ENCODE results near the gene NRARP. TPM values are rescaled to one million over a fixed set of nuclear protein-coding genes. Genes with fewer than 3 reads are reported as not detected.
A peak's percentile ranks its signal among the peaks of the same experiment; 100 is the strongest.

Gene NRARP
- total and polyA plus RNA-seq, 2 of the 13 experiments (the other 11 are each of a cell fraction or from before 2014, with no cell fraction given) = 0.22 to 0.46 TPM

GRCh38 chr9:137306066-137306849, 4.2 kb upstream of the NRARP start (continued):
- TF ChIP-seq ARID5B (CRISPR knock-in tag; IDR thresholded peaks at IDR 0.05) (no peak), HNRNPLL (IDR thresholded peaks at IDR 0.05; ENCODE audit: low read depth, low read length, poor library complexity, severe bottlenecking) (peak; percentile 4), ZNF18 (CRISPR knock-in tag; IDR thresholded peaks at IDR 0.05; ENCODE audit: insufficient replicate concordance) (no peak), ZBTB7B (CRISPR knock-in tag; IDR thresholded peaks at IDR 0.05) (0 out of 2 replicates have a peak, but pooled peaks have one; percentile 7), XRCC5 (optimal IDR thresholded peaks at IDR 0.05; ENCODE audit: low read length) (no peak), ZNF839 (CRISPR knock-in tag; IDR thresholded peaks at IDR 0.05; ENCODE audit: borderline replicate concordance) (no peak), PHB2 (IDR thresholded peaks at IDR 0.05; ENCODE audit: partially characterized antibody) (no peak), PAWR (CRISPR knock-in tag; IDR thresholded peaks at IDR 0.05; ENCODE audit: borderline replicate concordance) (no peak), ZNF687 (CRISPR knock-in tag; IDR thresholded peaks at IDR 0.05) (peak; percentile 37; the same call in 1 of the 2 replicates), ZNF101 (CRISPR knock-in tag; IDR thresholded peaks at IDR 0.05; ENCODE audit: borderline replicate concordance, low read depth) (no peak), ZNF180 (CRISPR knock-in tag; IDR thresholded peaks at IDR 0.05; ENCODE audit: borderline replicate concordance, low read depth) (no peak), EHMT2 (IDR thresholded peaks at IDR 0.05; ENCODE audit: borderline replicate concordance, low read depth, low read length) (no peak)
